Smooth muscle cell of the brain vasculature (primary cell): Measurements from ENCODE around the gene SETDB2.

Experiments used
- DNase-seq: peaks from one replicate; pipeline ENCODE4 v3.0.0-alpha.2; 2012; ENCODE audit warnings: low read depth, low spot score

SETDB2 gene

DNA sequence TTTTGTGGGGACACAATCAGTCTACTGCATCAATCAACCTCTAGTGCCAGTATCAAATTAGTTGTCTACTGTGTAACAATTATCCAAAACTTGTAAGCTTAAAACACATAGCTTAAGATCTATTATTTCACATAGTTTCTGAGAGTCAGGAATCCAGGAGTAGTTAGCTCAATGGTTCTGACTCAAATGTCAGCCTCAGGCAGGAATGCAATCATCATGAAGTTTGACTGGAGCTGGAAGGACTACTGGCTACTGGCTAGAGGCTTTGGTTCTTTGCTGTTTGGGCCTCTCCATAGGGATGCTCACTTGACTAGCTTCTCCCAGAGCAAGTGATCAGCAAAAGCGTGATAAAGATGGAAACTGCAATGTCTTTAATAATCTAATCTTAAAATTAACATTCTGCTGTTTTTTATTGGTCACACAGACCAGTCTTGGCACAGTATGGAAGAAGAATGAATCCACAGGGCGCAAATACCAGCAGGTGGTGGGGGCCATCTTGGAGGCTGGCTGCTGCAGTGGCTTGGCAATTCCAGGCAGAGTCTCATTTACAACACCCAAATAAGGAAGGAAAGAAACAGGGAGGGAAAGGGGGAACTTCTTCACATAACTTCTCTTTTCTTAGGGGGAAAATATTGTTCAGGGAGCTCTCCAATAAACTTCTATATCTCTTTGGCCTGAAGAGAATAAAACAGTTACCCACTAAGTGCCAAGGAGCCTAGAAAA lies 15.9 kb upstream of the SETDB2 start:
- DNase-seq: no peak

DNA sequence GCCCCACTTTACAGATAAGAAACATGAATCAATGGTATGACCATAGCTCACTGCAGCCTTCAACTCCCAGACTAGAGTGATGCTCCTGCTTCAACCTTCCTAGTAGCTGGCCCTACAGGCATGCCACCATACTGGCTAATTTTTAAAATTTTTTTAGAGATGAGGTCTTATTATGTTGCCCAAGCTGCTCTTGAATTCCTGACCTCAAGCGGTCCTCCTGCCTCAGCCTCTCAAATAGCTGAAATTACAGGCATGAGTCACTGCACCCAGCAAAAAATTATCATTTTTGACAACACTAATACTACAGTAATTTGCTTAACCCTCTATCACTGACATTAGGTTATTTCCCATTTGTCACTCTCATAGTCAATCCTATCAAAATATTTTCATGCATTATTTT lies 15.0 kb upstream of the SETDB2 start:
- no peak for DNase-seq

DNA sequence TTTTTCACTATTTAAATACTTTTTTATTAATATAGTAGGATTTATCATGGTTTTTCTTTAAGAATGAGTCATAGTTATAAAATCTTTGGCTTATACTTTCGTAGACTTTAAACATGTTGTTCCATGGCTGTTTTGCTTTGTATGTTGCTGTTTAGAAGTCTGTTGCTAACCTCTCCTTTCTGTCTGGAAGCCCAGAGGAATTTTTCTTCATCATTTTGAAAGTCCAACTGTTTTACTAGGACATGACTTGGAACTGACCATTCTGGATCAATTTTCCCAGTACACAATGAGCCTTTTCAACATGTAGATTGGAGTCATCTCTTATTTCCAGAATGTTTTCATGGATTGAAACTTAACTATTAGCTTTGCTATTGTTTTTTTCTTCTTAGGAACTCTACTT lies 8.1 kb upstream of the SETDB2 start:
- no peak for DNase-seq

DNA sequence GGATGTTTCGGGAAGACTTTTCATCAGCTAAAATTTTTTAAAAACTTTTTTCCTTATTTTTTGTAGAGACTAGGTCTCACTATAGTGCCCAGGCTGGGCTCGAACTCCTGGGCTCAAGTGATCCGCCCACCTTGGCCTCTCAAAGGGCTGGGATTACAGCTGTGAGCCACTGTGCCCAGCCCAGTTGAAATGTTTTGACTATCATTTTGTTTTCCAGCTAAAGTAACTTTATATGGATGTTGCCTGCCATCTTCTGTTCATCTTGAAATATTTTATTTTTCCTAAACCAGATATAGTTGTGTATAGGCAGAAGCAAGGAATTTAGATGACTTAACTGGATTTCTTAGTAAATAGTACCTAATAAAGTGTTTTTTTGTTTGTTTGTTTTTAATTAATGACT lies 7.2 kb upstream of the SETDB2 start:
- no peak for DNase-seq

DNA sequence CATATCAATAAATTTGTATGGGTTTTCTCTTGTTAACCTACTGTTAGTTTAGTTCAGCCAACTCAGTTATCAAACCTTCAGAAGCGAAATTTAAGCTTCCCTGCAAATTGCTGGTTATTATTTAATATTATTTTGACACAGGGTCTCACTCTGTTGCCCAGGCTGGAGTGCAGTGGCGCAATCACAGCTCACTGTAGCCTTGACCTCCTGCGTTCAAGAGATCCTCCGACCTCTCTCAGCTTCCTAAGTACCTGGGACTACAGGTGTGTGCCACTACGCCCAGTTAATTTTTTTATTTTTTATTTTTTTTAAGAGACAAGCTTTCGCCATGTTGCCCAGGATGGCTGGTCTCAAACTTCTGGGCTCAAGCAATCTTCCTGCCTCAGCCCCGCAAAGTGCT lies 6.4 kb upstream of the SETDB2 start:
- no peak for DNase-seq

DNA sequence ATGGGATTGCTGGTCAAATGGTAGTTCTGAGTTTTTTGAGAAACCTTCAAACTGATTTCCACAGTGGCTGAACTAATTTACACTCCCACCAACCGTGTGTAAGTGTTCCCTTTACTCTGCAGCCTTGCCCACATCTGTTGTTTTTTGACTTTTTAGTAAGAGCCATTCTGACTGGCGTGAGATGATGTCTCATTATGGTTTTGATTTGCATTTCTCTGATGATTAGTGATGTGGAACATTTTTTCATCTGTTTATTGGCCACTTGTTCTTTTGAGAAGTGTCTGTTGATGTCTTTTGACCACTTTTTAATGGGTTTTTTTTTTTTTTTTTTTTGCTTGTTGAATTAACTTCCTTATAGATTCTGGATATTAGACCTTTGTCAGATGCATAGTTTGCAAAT lies 4.5 kb upstream of the SETDB2 start:
- no peak for DNase-seq

DNA sequence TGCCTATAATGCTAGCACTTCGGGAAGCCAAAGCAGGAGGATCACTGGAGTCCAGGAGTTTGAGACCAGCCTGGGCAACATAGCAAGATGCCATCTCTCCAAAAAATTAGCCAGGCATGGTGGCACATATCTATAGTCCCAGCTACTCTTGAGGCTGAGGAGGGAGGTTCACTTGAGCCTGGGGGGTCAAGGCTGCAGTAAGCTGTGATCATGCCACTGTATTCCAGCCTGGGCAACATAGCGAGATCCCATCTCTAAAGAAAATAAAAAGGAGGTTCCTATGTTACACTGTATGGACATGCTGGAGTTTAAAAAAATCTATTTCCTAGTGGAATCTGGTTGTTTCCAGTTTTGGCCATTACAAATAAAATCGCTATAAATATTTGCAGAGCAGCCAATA lies 2.8 kb upstream of the SETDB2 start:
- DNase-seq: no peak

DNA sequence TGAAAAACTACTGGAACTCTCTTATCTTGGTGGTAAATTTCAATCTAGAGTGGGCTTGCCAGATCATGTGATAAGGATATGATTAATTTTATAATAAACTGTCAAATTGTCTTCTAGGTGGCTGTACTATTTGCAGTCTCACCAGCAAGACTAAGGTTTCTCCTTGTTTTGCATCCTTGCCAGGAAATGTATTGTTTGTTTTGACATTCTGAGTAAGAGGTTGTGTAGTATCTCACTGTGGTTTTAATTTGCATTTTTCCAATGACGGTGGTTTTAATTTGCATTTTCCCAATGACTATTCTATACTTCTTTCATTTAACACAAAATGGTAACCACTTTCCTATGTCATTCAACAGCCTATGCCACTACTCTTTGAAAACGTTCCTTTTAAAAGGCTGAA lies 2.2 kb upstream of the SETDB2 start:
- no peak for DNase-seq

DNA sequence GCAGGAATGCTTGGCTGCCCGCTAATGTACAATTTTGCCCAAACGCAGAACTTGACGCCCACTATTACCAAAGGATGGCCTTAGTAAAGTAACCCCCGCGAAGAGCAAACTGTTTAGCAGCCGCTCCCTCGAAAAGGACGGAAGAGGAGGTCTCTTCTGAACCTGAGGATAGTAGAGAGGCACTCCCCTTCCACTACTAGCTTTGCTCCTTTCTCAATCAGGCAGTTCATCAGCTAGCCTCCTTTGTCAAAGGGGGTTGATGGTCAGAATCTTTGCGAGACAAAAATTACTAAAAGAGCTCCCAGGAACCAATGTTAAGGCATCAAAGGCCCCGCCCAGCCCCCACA lies 744 bp upstream of the SETDB2 start:
- DNase-seq: no peak

DNA sequence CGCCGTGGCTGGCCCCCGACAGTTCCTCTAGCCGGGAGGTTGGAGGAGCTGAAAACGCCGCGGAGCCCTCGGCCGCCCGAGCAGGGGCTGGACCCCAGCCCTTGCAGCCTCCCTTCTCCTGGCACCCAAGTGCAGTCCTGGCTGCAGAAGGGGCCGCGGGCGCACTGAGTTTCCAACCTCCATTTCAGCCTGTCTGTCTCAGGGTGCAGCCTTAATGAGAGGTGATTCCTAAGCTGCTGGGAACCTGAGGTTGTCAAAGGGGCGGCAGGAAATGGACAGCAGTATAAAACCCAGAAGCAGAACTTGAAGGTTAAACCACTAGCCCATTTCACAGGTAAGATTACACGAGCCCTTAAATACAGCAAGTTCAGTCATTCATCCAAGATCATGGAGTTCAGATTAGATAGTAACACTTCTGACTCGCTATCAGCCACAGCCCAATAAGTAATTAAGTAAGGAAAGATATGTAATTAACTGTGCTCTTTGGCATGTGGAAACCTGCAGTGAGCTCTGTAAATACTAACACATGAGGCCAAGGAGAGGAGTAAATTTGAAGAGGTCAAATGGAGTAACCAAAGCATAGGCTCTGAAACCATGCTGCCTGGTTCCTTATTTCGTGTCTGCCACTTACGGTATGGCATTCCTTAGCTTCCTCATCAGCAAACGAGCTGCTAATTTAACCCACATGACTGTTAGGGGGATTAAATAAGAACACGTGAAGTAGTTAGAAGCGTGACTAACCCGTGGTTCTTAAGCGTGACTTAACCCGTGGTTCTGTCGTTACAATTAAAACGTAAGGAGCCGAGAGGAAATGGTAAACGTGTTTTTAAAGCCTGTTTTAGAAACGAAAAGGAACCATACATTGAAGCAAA lies 686 bp downstream of the SETDB2 start:
- DNase-seq: no peak

DNA sequence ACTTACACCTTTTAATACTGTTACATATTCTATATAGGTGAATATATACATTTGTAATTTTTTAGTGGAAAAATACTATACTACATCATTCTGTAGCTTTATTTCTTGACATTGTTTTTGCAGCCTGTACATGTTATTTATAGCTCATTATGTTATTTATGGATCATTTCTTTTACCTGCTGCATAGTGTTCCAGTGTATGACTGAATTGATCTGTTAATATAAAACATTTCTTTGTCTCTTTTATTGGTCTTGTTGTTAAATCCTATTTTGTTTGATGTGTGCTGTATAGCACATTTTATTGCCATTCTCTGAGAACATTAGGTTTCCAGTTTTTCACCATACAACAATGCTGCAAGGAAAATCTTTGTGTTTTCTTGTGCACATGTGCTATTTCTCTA lies 2.4 kb downstream of the SETDB2 start:
- DNase-seq: no peak

DNA sequence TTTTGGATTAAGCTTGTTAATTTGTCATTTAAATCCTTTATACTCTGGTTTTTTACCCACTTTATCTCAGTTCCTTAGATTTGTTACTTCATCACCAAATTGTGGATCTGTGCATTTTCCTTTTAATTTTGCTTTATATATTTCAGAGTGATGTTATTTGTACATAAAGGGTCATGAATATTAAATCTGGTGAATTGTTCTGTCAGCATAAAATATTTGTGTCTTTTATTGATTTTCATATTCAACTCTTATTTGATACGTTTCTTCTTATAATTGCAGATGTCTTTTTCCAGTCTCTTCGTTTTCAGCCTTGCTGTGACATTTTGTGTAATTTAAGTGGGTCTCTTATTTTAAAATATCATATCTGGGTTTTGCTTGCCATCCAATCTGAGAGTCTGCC lies 4.7 kb downstream of the SETDB2 start:
- no peak for DNase-seq

DNA sequence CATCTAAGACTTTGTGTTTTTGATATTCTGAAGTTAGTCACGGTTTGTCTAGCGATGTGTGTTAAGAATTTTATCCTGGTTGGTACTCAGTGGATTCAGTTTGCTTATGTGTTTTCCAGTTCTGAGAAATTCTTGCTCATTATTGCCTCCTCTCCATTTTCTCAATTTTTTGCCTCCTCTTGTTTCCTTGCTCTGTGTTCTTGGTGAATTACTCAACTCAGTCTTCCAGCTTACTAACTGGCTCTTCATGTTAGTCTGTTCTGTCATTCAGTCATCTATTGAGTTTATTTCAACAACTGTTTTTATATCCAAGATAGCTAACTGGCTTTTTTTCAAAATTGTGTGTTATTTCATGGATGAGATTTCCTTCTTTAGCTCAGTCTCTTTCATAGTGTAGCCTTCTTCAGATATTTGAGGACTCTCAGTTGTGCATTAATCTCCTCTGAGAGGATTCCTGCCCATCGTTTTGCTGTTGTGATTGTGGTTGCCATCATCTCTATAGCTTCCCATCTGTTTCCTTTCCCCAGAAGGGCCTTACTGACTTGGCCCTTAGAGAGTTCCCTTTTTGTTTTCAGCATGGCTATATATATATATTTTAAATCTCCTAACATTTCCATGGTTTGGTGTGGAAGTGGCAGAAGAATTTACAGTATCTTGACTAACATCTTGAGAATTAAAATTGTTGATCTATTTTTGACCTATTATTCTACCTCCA lies 6.2 kb downstream of the SETDB2 start:
- no peak for DNase-seq

DNA sequence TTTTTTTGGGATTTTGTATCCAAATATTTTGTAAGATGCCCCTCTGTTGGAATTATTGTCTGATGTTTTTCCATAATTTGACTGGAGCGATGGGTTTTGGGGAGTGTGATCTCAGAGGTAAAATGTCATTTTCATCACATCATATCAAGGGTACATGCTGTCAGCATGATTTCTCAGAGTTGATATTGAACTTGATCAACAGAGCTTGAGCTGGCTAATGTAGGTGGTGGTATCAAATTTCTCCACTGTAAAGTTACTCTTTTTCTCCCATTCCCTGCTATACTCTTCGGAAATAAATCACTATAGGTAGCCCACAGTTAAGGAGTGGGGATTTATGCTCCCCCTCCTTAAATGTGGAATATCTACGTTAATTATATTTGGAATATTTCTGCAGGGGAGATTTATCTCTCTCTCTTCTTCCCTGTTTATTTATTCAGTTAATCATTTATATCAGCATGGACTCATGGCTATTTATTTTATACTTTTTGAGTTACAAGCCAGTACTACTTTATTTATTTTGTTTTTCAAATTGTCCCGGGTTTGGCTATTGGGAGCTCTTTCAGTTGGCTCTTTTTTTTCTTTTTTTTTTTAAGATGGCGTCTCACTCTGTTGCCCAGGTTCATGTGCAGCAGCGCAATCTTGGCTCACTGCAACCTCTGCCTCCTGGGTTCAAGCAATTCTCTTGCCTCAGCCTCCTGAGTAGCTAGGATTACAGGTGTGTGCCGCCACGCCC lies 8.8 kb downstream of the SETDB2 start:
- DNase-seq: no peak

DNA sequence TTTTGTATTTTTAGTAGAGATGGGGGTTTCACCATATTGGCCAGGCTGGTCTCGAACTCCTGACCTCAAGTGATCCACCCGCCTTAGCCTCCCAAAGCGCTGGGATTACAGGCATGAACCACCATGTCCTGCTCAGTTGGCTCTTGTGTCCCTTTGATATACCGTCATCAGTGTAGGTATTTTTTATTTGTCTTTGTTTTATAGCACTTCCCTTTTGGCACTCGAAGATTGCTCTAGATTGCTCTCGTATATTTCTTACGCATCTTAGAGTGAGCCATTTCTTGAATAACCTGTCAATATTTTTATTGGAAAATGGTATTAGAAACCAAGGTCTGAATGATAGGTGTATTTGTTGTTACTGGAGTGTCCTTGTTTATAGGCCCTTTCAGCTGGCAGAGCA lies 9.4 kb downstream of the SETDB2 start:
- no peak for DNase-seq

DNA sequence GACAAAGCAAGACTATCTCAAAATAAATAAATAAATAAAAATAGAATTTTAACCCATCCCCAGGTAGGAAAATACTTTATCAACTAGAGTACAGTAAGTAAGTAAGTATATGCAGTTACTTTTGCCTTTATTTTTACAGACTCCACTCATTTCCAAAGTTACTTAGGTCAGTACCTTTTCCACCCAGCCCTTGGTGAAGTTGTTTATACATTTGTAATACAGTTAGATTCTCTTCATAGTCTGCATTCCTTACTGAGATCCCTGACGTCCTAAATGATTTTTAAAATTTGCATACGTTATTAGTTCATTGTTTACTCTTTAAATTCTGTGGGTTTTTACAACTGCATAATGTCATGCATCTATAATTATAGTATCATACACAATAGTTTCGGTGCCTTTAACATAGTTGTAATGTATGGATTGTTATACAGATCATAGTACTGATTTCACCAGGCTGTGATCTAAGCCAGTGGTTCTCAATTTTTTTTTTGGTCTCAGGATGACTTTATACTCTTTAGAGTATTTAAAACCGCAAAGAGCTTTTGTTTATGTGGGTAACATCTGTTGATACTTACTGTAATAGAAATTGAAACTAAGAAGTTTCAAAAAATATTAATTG lies 10.4 kb downstream of the SETDB2 start:
- DNase-seq: no peak

DNA sequence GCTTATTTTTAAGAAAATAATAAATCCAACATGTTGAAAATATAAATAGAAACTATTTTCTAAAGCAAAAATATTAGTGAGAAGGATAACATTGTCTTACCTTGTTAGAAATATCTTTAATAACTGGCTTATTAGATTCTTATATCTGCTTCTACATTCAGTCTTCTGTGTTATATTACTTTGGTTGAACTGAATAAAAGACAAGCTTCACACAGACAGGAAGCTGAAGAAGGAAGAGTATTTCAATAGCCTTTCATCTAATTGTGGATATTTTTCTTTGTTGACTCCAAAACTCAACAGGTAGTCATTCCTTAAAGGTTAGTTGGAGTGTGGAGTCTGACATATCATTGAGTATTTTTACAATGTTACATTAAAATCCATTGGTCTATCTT lies 10.9 kb downstream of the SETDB2 start:
- DNase-seq: no peak

DNA sequence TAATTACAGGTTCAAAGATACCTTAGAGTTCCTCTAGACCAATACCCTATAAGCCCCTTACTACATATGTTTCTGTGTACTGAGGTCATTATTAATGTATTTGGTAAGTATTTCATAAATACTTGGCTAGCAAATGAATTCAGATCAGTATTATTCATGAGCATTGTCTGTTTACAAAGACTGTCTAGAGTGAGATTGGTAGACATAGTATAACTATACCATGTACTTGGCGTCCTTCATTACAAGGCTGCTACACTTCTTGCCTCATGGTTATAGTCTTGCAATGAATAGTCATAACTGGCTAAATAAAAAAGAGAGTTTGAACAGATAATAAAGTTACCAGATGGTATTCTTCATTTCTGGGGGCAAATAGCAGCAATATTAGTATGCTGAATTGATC lies 12.1 kb downstream of the SETDB2 start:
- no peak for DNase-seq

DNA sequence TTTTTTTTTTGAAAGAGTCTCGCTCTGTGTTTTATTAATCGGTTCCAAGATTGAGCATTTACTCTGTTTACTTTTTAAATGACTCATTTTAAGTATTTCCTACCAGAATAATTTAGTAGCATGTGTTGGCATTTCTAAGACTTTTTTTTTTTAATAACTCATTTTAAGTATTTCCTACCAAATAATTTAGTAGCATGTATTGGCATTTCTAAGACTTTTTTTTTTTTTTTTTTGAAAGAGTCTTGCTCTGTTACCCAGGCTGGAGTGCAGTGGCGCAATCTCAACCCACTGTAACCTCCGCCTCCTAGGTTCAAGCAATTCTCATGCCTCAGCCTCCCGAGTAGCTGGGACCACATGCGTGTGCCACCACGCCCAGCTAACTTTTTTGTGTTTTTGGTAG lies 13.1 kb downstream of the SETDB2 start:
- DNase-seq: no peak

DNA sequence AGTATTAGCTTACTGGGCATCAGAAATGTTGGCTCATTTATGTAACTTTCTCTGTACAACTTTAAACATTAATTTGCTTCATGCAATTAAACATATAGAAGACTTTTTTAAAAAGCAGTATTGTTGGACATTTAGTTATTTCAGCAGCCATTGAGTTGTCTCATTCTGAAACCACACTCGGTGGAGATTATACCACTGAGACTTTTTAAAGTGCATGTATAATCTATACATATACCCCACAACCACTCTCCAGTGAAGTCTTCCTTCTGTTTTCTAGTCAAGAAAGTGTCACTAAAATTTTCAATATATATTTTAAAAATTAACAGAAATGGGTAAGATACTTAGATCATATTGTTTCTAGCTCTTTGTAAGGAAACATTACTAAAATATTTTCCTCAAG lies 15.5 kb downstream of the SETDB2 start:
- DNase-seq: no peak

DNA sequence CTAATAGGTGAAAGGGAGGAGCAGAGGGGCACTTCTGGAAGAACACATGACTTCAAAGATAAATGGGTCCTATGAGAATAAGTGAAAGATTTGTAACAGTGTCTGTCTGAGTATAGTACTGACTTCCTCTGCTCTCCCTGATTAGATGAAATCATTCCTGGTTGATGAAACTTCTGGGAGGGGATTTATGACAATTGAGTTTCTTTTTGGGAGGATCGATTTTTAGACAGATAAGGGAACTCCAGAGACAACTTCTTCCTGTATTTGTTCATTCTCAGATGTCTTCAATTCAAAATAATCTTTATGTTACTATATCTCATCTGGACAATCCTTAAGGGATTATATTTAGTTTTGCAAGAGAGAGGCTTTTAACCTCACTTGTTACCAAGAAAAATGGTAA lies 20.0 kb downstream of the SETDB2 start:
- no peak for DNase-seq
